ENCODE data around the gene CD83. TPM values are rescaled to one million over a fixed set of nuclear protein-coding genes. Genes with fewer than 3 reads are reported as not detected.

CD83 gene
- total and polyA plus RNA-seq, 7 experiments from 2014 or later: 1.9 to 113 (median 5.1) TPM

DNA sequence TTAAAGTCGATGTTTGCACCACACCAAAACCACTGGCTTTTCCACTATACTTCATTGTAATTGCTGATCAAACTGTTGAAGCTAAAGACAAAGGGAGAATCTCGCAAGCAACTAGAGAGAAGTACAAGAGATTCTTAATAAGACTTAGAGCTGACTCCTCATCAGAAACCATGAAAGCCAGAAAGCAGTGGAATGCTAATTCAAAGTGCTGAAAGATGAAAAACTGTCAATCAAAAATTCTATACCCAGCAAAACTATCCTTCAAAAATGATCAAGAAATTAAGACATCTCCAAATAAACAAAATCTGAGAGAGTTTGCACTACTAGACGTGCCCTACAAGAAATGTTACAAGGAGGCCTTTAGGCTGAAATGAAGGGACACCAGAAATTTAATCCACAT, 52.6 kb downstream of the CD83 start:
- H3K4me3 ChIP-seq (ENCODE audit: low read length): no peak overlapping the region
- no peaks in the 10 kb centered on the region for H3K4me1 ChIP-seq (ENCODE audit: control insufficient read depth in 2 of 2, insufficient read depth in 2 of 2, low read length in 2 of 2)
- Mint-ChIP-seq H3K27ac (no peak overlapping the region), H3K4me3 (no peak overlapping the region), H3K4me1 (peaks cover 0 to 15% (median 4%) of the 10 kb centered on the region in 7 donors), H3K9me3 (peaks cover 3 to 49% (median 34%) of the 10 kb centered on the region in 11 donors), H3K27me3 (peaks cover 0 to 16% (median 5%) of the 10 kb centered on the region in 5 donors), H3K36me3 (peaks cover 0 to 22% (median 8%) of the 10 kb centered on the region in 5 donors)
- H3K9me3 ChIP-seq (ENCODE audit: control insufficient read depth in 2 of 3, low read length in 3 of 3): peaks cover 0 to 10% (median 0%) of the 10 kb centered on the region in 3 experiments
- no peak for DNase-seq
- intact Hi-C loops (cut with micrococcal nuclease): no loop called here
- no peak for ATAC-seq
- POLR2A ChIA-PET: no interaction called here
- CTCF ChIA-PET: no interaction called here
- H3K27me3 ChIP-seq (ENCODE audit: control insufficient read depth in 2 of 2, insufficient read depth in 2 of 2, low read length in 2 of 2): peaks cover 0 to 4% of the 10 kb centered on the region in 2 donors
- H3K27ac ChIP-seq (ENCODE audit: low read depth, low read length): no peak overlapping the region
- no peaks in the 10 kb centered on the region for H3K36me3 ChIP-seq (ENCODE audit: control insufficient read depth in 2 of 3, insufficient read depth in 3 of 3, low read length in 3 of 3)

DNA sequence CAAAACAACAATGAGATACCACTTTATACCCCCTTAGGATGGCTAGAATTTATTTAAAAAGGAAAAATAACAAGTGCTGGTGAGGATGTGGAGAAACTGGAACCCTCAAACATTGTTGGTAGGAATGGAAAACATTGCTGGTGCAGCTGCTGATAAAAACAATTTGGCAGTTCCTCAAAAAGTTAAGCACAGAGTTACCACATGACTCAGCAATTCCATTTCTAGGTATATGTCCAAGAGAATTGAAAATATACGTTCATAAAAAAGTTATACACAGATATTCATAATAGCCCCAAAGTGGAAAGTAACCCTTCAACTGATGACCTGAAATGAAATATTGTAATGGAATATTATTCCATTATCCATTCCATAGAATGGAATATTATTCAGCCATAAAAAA, 55.0 kb downstream of the CD83 start:
- Histone ChIP-seq H3K27ac (ENCODE audit: low read depth, low read length) (no peak overlapping the region), H3K4me1 (ENCODE audit: control insufficient read depth in 2 of 2, insufficient read depth in 2 of 2, low read length in 2 of 2) (no peaks in the 10 kb centered on the region), H3K27me3 (ENCODE audit: control insufficient read depth in 2 of 2, insufficient read depth in 2 of 2, low read length in 2 of 2) (no peaks in the 10 kb centered on the region), H3K4me3 (ENCODE audit: low read length) (no peak overlapping the region), H3K36me3 (ENCODE audit: control insufficient read depth in 2 of 3, insufficient read depth in 3 of 3, low read length in 3 of 3) (no peaks in the 10 kb centered on the region), H3K9me3 (ENCODE audit: control insufficient read depth in 2 of 3, low read length in 3 of 3) (peaks cover 0 to 10% (median 0%) of the 10 kb centered on the region in 3 experiments)
- CTCF ChIA-PET: no interaction called here
- ATAC-seq (no peak), DNase-seq (no peak)
- H3K9me3 Mint-ChIP-seq: peaks cover 3 to 48% (median 34%) of the 10 kb centered on the region in 11 donors
- peaks cover 0 to 8% (median 5%) of the 10 kb centered on the region in 5 donors for H3K27me3 Mint-ChIP-seq
- peaks cover 0 to 22% (median 8%) of the 10 kb centered on the region in 5 donors for H3K36me3 Mint-ChIP-seq
- H3K27ac Mint-ChIP-seq: no peak overlapping the region
- no peak overlapping the region for H3K4me3 Mint-ChIP-seq
- POLR2A ChIA-PET: no interaction called here
- peaks cover 0 to 15% (median 4%) of the 10 kb centered on the region in 7 donors for H3K4me1 Mint-ChIP-seq
- intact Hi-C loops (cut with micrococcal nuclease): no loop called here

DNA sequence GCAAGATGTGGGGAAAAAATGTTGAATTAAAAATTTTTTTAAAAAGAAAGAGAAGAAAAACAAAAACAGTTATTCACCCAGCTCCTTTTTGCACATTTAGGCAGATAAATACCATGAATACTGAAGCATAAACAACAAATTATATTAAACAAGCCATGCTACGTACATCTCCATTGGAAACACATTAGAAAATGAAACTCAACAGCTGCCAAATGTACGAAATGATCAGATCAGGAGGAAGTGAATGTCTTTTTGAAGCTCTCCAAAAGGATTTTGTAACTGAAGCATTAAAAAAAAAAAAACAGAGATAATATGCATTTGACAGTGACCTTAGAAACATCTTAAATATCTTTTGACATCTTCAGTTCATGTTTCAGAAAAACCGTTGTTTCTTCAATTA, 56.7 kb downstream of the CD83 start:
- ChIA-PET POLR2A (no interaction called here), CTCF (no interaction called here)
- peaks cover 0 to 9% (median 2%) of the 10 kb centered on the region in 5 donors for H3K36me3 Mint-ChIP-seq

DNA sequence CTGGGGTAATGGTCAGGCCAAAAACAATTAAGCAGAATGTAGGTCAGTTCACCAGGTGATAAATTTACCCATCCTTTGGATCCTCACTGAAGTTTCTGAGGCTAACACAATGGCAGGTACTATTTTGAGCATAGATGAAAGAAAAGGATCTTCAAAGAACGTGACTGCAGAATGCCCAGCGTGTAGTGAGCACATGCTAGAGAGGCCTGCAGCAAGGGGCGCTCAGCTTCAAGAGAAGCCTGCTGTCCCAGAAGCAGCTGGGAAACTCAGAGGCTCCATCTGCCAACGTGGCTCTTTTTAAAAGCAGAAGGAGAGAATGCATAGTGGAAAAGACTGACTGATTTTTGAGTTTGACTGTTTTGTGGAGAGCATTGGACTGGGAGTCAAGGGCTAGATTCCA, 57.4 kb downstream of the CD83 start:
- Mint-ChIP-seq H3K9me3 (peaks cover 0 to 24% (median 14%) of the 10 kb centered on the region in 11 donors), H3K27me3 (peaks cover 0 to 6% (median 0%) of the 10 kb centered on the region in 5 donors), H3K36me3 (peaks cover 0 to 8% (median 2%) of the 10 kb centered on the region in 5 donors), H3K4me3 (peak overlapping the region in 1 of 10 donors; percentile 16), H3K4me1 (peaks cover 0 to 15% (median 4%) of the 10 kb centered on the region in 7 donors), H3K27ac (no peak overlapping the region)
- H3K4me3 ChIP-seq (ENCODE audit: low read length): no peak overlapping the region
- H3K27ac ChIP-seq (ENCODE audit: low read depth, low read length): no peak overlapping the region
- CTCF ChIA-PET: no interaction called here
- H3K27me3 ChIP-seq (ENCODE audit: control insufficient read depth in 2 of 2, insufficient read depth in 2 of 2, low read length in 2 of 2): no peaks in the 10 kb centered on the region
- POLR2A ChIA-PET: no interaction called here
- intact Hi-C loops (cut with micrococcal nuclease): no loop called here
- no peaks in the 10 kb centered on the region for H3K4me1 ChIP-seq (ENCODE audit: control insufficient read depth in 2 of 2, insufficient read depth in 2 of 2, low read length in 2 of 2)
- no peaks in the 10 kb centered on the region for H3K36me3 ChIP-seq (ENCODE audit: control insufficient read depth in 2 of 3, insufficient read depth in 3 of 3, low read length in 3 of 3)
- DNase-seq (no peak), ATAC-seq (no peak)
- H3K9me3 ChIP-seq (ENCODE audit: control insufficient read depth in 2 of 3, low read length in 3 of 3): peaks cover 0 to under 1% (median 0%) of the 10 kb centered on the region in 3 experiments

More for the DNA sequence above, 56.7 kb downstream of the CD83 start:
- Mint-ChIP-seq H3K4me3 (no peak overlapping the region), H3K4me1 (peaks cover 0 to 15% (median 4%) of the 10 kb centered on the region in 7 donors), H3K9me3 (peaks cover 0 to 32% (median 21%) of the 10 kb centered on the region in 11 donors), H3K27me3 (peaks cover 0 to 6% (median 0%) of the 10 kb centered on the region in 5 donors), H3K27ac (no peak overlapping the region)
- no peak for ATAC-seq
- no peak for DNase-seq
- H3K4me3 ChIP-seq (ENCODE audit: low read length): no peak overlapping the region
- peaks cover 0 to 8% (median 0%) of the 10 kb centered on the region in 3 experiments for H3K9me3 ChIP-seq (ENCODE audit: control insufficient read depth in 2 of 3, low read length in 3 of 3)
- H3K27me3 ChIP-seq (ENCODE audit: control insufficient read depth in 2 of 2, insufficient read depth in 2 of 2, low read length in 2 of 2): no peaks in the 10 kb centered on the region
- no peak overlapping the region for H3K27ac ChIP-seq (ENCODE audit: low read depth, low read length)
- no peaks in the 10 kb centered on the region for H3K4me1 ChIP-seq (ENCODE audit: control insufficient read depth in 2 of 2, insufficient read depth in 2 of 2, low read length in 2 of 2)
- no peaks in the 10 kb centered on the region for H3K36me3 ChIP-seq (ENCODE audit: control insufficient read depth in 2 of 3, insufficient read depth in 3 of 3, low read length in 3 of 3)
- intact Hi-C loops (cut with micrococcal nuclease): no loop called here

DNA sequence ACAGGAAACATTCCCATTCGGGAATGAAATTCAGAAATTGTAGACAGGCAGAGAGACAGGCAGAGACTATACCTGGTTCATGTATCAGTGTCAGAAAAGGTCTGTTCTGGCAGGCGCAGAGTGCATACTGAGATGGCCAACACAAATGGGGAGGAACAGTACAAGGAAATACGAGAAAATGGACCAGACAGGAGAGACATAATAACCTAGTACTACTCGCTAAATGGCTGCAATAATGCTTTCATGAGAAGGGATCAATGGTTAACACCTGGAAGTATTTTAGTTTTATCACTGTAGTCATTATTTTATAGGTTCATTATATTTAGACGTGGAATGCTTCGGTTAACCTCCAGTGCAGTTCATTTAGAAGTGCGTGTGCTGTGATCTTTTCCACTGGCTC, 58.9 kb downstream of the CD83 start:
- Histone ChIP-seq H3K36me3 (ENCODE audit: control insufficient read depth in 2 of 3, insufficient read depth in 3 of 3, low read length in 3 of 3) (no peaks in the 10 kb centered on the region), H3K4me3 (ENCODE audit: low read length) (no peak overlapping the region), H3K27ac (ENCODE audit: low read depth, low read length) (no peak overlapping the region), H3K4me1 (ENCODE audit: control insufficient read depth in 2 of 2, insufficient read depth in 2 of 2, low read length in 2 of 2) (no peaks in the 10 kb centered on the region), H3K27me3 (ENCODE audit: control insufficient read depth in 2 of 2, insufficient read depth in 2 of 2, low read length in 2 of 2) (no peaks in the 10 kb centered on the region), H3K9me3 (ENCODE audit: control insufficient read depth in 2 of 3, low read length in 3 of 3) (no peaks in the 10 kb centered on the region)
- Mint-ChIP-seq H3K4me3 (no peak overlapping the region), H3K36me3 (peaks cover 0 to 2% (median 1%) of the 10 kb centered on the region in 5 donors), H3K4me1 (peaks cover 0 to 15% (median 4%) of the 10 kb centered on the region in 7 donors), H3K27me3 (peaks cover 0 to 1% (median 0%) of the 10 kb centered on the region in 5 donors), H3K9me3 (peaks cover 0 to 10% (median 2%) of the 10 kb centered on the region in 11 donors), H3K27ac (no peak overlapping the region)
- ATAC-seq: no peak
- ChIA-PET POLR2A (no interaction called here), CTCF (no interaction called here)
- intact Hi-C loops (cut with micrococcal nuclease): no loop called here
- no peak for DNase-seq

DNA sequence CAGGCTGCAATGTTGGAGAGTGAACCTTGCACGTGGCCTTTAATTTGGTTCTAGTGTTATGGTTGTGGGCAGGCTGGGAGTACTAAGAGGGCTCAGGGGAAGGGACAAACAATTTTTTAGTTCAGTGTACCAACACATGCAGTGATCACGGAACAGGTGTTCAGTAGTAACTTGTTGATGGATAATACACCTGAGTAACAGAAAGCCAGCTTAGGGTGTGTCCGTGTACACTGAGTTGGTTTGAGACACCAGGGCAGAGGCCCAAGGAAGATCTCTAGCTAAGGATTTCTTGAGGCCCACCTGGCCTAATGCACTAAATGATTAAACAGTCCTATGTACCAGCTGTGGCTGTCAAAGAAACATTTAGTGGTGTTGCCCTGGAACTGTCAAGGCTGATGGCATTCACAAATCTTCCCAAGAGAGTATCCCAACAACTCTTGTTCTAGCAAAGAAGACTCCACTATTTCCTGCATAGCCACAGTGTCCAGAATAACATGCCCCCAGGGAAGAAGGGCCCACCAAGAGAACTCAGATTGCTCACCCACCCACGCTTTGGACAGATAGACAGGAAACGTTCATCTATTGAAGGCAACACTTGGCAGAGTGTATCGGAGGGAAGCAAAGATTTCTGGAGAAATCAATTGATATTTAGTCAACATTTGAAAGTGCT, 60.0 kb downstream of the CD83 start:
- Mint-ChIP-seq H3K27me3 (peaks cover 0 to 4% (median 0%) of the 10 kb centered on the region in 5 donors), H3K36me3 (no peaks in the 10 kb centered on the region), H3K9me3 (peaks cover 0 to 4% (median 0%) of the 10 kb centered on the region in 11 donors), H3K4me1 (peaks cover 0 to 15% (median 4%) of the 10 kb centered on the region in 7 donors), H3K27ac (no peak overlapping the region), H3K4me3 (no peak overlapping the region)
- Histone ChIP-seq H3K27ac (ENCODE audit: low read depth, low read length) (no peak overlapping the region), H3K4me1 (ENCODE audit: control insufficient read depth in 2 of 2, insufficient read depth in 2 of 2, low read length in 2 of 2) (no peaks in the 10 kb centered on the region), H3K36me3 (ENCODE audit: control insufficient read depth in 2 of 3, insufficient read depth in 3 of 3, low read length in 3 of 3) (no peaks in the 10 kb centered on the region), H3K9me3 (ENCODE audit: control insufficient read depth in 2 of 3, low read length in 3 of 3) (no peaks in the 10 kb centered on the region), H3K4me3 (ENCODE audit: low read length) (no peak overlapping the region), H3K27me3 (ENCODE audit: control insufficient read depth in 2 of 2, insufficient read depth in 2 of 2, low read length in 2 of 2) (no peaks in the 10 kb centered on the region)
- ChIA-PET CTCF (no interaction called here), POLR2A (interaction anchor here (0.6 kb wide), 1 partner anchor 378 kb away, joined by 4 read pairs; no protein-coding TSS in a partner anchor)
- intact Hi-C loops (cut with micrococcal nuclease): no loop called here
- ATAC-seq (no peak), DNase-seq (no peak)

DNA sequence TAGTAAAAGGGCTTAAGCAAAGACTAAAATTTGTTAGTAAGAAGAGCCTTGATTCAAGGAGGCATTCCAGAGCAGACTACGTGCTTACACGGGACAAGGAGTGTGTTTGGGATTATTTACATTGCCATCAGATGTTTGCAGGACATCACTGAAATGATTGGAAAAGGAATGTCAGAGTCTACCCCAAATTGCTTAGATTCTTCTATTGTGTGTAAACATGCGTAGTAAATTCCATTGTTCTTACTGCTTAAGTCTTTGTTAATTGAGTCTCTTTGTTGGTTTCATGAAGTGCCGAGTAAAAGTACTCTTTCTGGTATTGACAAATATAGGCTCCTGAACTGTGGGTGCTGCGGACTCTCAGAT, 60.5 kb downstream of the CD83 start:
- no peaks in the 10 kb centered on the region for H3K9me3 ChIP-seq (ENCODE audit: control insufficient read depth in 2 of 3, low read length in 3 of 3)
- Mint-ChIP-seq H3K27ac (no peak overlapping the region), H3K36me3 (no peaks in the 10 kb centered on the region), H3K4me3 (no peak overlapping the region), H3K27me3 (peaks cover 0 to 4% (median 0%) of the 10 kb centered on the region in 5 donors), H3K9me3 (no peaks in the 10 kb centered on the region), H3K4me1 (peaks cover 0 to 15% (median 4%) of the 10 kb centered on the region in 7 donors)
- intact Hi-C loops (cut with micrococcal nuclease): no loop called here
- no peaks in the 10 kb centered on the region for H3K27me3 ChIP-seq (ENCODE audit: control insufficient read depth in 2 of 2, insufficient read depth in 2 of 2, low read length in 2 of 2)
- POLR2A ChIA-PET: no interaction called here
- no peak overlapping the region for H3K4me3 ChIP-seq (ENCODE audit: low read length)
- CTCF ChIA-PET: no interaction called here
- H3K27ac ChIP-seq (ENCODE audit: low read depth, low read length): no peak overlapping the region
- DNase-seq (no peak), ATAC-seq (no peak)
- no peaks in the 10 kb centered on the region for H3K36me3 ChIP-seq (ENCODE audit: control insufficient read depth in 2 of 3, insufficient read depth in 3 of 3, low read length in 3 of 3)
- H3K4me1 ChIP-seq (ENCODE audit: control insufficient read depth in 2 of 2, insufficient read depth in 2 of 2, low read length in 2 of 2): no peaks in the 10 kb centered on the region

Data from naive thymus-derived CD4-positive, alpha-beta T cell (primary cell).